ENCODE measurements around the gene FGFR3.

FGFR3 gene

GRCh38 chr4:1856943-1857699 is 64.0 kb downstream of the FGFR3 start:
- peak overlapping the region; percentile 88 for H3K4me3 ChIP-seq (ENCODE audit: low read depth, low read length)
- TF ChIP-seq CTCF (conservative IDR thresholded peaks at IDR 0.05; ENCODE audit: low read depth, low read length), result no peak
- peak; percentile 34 for DNase-seq (ENCODE audit: low read depth)

- no peak overlapping the region for H3K4me3 ChIP-seq (ENCODE audit: low read depth, low read length)
- TF ChIP-seq CTCF (conservative IDR thresholded peaks at IDR 0.05; ENCODE audit: low read depth, low read length), result no peak
- DNase-seq (ENCODE audit: low read depth), result no peak
Measured at GRCh38 chr4:1857931-1858330, 64.8 kb downstream of the FGFR3 start.

Data from choroid plexus epithelial cell (primary cell).